Measurements from ENCODE around the gene ELOVL2. TPM values are rescaled to one million over a fixed set of nuclear protein-coding genes. Genes with fewer than 3 reads are reported as not detected.
A peak's percentile ranks its signal among the peaks of the same experiment; 100 is the strongest.
"Not testable (repeated sequence)": the region's sequence is repeated elsewhere in the genome, so short reads cannot be mapped to it uniquely, and the experiment has no call there.

Gene ELOVL2
- polyA plus RNA-seq, 1 experiment, result 2.9 TPM

GRCh38 chr6:11006061-11006460 lies 38.0 kb downstream of the ELOVL2 start:
- H3K27ac ChIP-seq (ENCODE audit: low read depth, low read length), result no peak overlapping the region
- no peak overlapping the region for H3K4me3 ChIP-seq (ENCODE audit: low read depth, low read length)
- ChIA-PET POLR2A (interaction anchor here (0.6 kb wide), 1 partner anchor 44 kb away, joined by 3 read pairs; no protein-coding TSS in a partner anchor), CTCF (interaction anchor here (0.5 to 2.0 kb wide), 2 partner anchors 8 to 51 kb away, joined by 3 to 12 read pairs; no protein-coding TSS in a partner anchor)
- DNase-seq (ENCODE audit: low read depth, low spot score), result no peak
- no peaks in the 10 kb centered on the region for H3K9me3 ChIP-seq (ENCODE audit: control insufficient read depth, insufficient read depth, low read length)
- H3K27me3 ChIP-seq (ENCODE audit: control insufficient read depth, insufficient read depth, low read length), result no peaks in the 10 kb centered on the region
- no peak for TF ChIP-seq CTCF (IDR thresholded peaks at IDR 0.05; ENCODE audit: low read depth, low read length)

GRCh38 chr6:11003297-11003696 lies 40.8 kb downstream of the ELOVL2 start:
- POLR2A ChIA-PET; DNase-seq (ENCODE audit: low read depth, low spot score); CTCF ChIA-PET; H3K27ac ChIP-seq (ENCODE audit: low read depth, low read length); H3K27me3 ChIP-seq (ENCODE audit: control insufficient read depth, insufficient read depth, low read length); H3K9me3 ChIP-seq (ENCODE audit: control insufficient read depth, insufficient read depth, low read length); H3K4me3 ChIP-seq (ENCODE audit: low read depth, low read length): not testable (repeated sequence)

- no peak for DNase-seq (ENCODE audit: low read depth, low spot score)
- H3K27ac ChIP-seq (ENCODE audit: low read depth, low read length), result no peak overlapping the region
- ChIA-PET CTCF (no interaction called here), POLR2A (no interaction called here)
- no peak overlapping the region for H3K4me3 ChIP-seq (ENCODE audit: low read depth, low read length)
- no peaks in the 10 kb centered on the region for H3K27me3 ChIP-seq (ENCODE audit: control insufficient read depth, insufficient read depth, low read length)
- no peak for TF ChIP-seq CTCF (IDR thresholded peaks at IDR 0.05; ENCODE audit: low read depth, low read length)
- no peaks in the 10 kb centered on the region for H3K9me3 ChIP-seq (ENCODE audit: control insufficient read depth, insufficient read depth, low read length)
Measured at GRCh38 chr6:11002176-11002575, 41.9 kb downstream of the ELOVL2 start.

GRCh38 chr6:10999994-11000393 lies 44.1 kb downstream of the ELOVL2 start:
- H3K27ac ChIP-seq (ENCODE audit: low read depth, low read length), result no peak overlapping the region
- H3K4me3 ChIP-seq (ENCODE audit: low read depth, low read length), result no peak overlapping the region
- no peak for TF ChIP-seq CTCF (IDR thresholded peaks at IDR 0.05; ENCODE audit: low read depth, low read length)
- ChIA-PET CTCF (interaction anchor here (0.7 to 1.3 kb wide), 2 partner anchors 45 to 868 kb away, joined by 3 to 4 read pairs; no protein-coding TSS in a partner anchor), POLR2A (no interaction called here)
- DNase-seq (ENCODE audit: low read depth, low spot score), result peak; percentile 42
- no peaks in the 10 kb centered on the region for H3K27me3 ChIP-seq (ENCODE audit: control insufficient read depth, insufficient read depth, low read length)
- H3K9me3 ChIP-seq (ENCODE audit: control insufficient read depth, insufficient read depth, low read length), result no peaks in the 10 kb centered on the region

GRCh38 chr6:10995114-10995707 lies 48.9 kb downstream of the ELOVL2 start:
- TF ChIP-seq CTCF (IDR thresholded peaks at IDR 0.05; ENCODE audit: low read depth, low read length), result no peak
- no peak overlapping the region for H3K4me3 ChIP-seq (ENCODE audit: low read depth, low read length)
- CTCF ChIA-PET, result no interaction called here
- no peaks in the 10 kb centered on the region for H3K27me3 ChIP-seq (ENCODE audit: control insufficient read depth, insufficient read depth, low read length)
- H3K9me3 ChIP-seq (ENCODE audit: control insufficient read depth, insufficient read depth, low read length), result no peaks in the 10 kb centered on the region
- DNase-seq (ENCODE audit: low read depth, low spot score), result no peak
- POLR2A ChIA-PET, result no interaction called here
- H3K27ac ChIP-seq (ENCODE audit: low read depth, low read length), result no peak overlapping the region

Measured in AG04450 (cell line).